ENCODE measurements around the gene KPNA3. TPM values are rescaled to one million over a fixed set of nuclear protein-coding genes. Genes with fewer than 3 reads are reported as not detected.

KPNA3 gene
- total and polyA plus RNA-seq, 2 donors (not counting 1 experiment from before 2014, with no cell fraction given): 37.0 to 68.3 TPM

DNA sequence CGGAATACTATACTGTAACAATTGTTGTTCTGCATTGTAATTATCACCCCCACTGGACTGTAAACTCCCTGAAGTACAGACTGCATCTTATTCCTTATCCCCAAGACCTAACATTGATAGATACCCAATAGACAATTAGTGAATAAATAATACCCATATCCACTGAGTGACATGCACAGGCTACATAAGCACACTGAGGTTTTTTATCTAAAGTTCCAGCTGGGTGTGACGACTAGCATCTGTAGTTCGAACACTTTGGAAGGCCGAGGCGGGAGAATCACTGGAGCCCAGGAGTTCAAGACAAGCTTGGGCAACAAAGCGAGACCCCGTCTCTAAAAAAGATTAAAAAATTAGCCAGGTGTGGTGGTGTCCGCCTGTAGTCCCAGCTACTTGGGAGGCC is 2.5 kb downstream of the KPNA3 start:
- Histone ChIP-seq H3K4me3 (replicated peaks in 1 of 4; ENCODE audit: control extremely low read depth in 1 of 4, insufficient read depth in 1 of 4, low read depth in 3 of 4, low read length in 4 of 4) (peak overlapping the region in 2 of 4 experiments; percentile 83 to 98), H2AFZ (ENCODE audit: low read length) (no peak overlapping the region), H3K4me2 (ENCODE audit: extremely low read depth, insufficient read depth, low read length) (no peak overlapping the region), H3K79me2 (ENCODE audit: control insufficient read depth, insufficient read depth, low read length) (peaks cover 66% of the 10 kb centered on the region), H4K20me1 (ENCODE audit: control insufficient read depth, extremely low read depth, insufficient read depth, low read length) (no peaks in the 10 kb centered on the region), H3K4me1 (ENCODE audit: control insufficient read depth, extremely low read depth, insufficient read depth, low read length) (peaks cover 4% of the 10 kb centered on the region), H3K27ac (ENCODE audit: insufficient read depth, low read length) (no peak overlapping the region), H3K9ac (ENCODE audit: insufficient read depth, low read length) (no peak overlapping the region), H3K36me3 (ENCODE audit: control insufficient read depth, insufficient read depth, low read length) (no peaks in the 10 kb centered on the region), H3K9me3 (ENCODE audit: control insufficient read depth, insufficient read depth, low read depth, low read length) (no peaks in the 10 kb centered on the region), H3K27me3 (ENCODE audit: control insufficient read depth, insufficient read depth, low read length) (no peaks in the 10 kb centered on the region)
- TF ChIP-seq, protein P1, sequence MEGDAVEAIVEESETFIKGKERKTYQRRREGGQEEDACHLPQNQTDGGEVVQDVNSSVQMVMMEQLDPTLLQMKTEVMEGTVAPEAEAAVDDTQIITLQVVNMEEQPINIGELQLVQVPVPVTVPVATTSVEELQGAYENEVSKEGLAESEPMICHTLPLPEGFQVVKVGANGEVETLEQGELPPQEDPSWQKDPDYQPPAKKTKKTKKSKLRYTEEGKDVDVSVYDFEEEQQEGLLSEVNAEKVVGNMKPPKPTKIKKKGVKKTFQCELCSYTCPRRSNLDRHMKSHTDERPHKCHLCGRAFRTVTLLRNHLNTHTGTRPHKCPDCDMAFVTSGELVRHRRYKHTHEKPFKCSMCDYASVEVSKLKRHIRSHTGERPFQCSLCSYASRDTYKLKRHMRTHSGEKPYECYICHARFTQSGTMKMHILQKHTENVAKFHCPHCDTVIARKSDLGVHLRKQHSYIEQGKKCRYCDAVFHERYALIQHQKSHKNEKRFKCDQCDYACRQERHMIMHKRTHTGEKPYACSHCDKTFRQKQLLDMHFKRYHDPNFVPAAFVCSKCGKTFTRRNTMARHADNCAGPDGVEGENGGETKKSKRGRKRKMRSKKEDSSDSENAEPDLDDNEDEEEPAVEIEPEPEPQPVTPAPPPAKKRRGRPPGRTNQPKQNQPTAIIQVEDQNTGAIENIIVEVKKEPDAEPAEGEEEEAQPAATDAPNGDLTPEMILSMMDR (conservative IDR thresholded peaks at IDR 0.05 in 1 of 2, IDR thresholded peaks at IDR 0.05 in 1 of 2; ENCODE audit: low read depth in 1 of 2, low read length in 2 of 2): no peak
- TF ChIP-seq EZH2 (IDR thresholded peaks at IDR 0.05; ENCODE audit: low read length, missing control alignments): no peak
- no peak for DNase-seq (ENCODE audit: low read depth in 2 of 2)

DNA sequence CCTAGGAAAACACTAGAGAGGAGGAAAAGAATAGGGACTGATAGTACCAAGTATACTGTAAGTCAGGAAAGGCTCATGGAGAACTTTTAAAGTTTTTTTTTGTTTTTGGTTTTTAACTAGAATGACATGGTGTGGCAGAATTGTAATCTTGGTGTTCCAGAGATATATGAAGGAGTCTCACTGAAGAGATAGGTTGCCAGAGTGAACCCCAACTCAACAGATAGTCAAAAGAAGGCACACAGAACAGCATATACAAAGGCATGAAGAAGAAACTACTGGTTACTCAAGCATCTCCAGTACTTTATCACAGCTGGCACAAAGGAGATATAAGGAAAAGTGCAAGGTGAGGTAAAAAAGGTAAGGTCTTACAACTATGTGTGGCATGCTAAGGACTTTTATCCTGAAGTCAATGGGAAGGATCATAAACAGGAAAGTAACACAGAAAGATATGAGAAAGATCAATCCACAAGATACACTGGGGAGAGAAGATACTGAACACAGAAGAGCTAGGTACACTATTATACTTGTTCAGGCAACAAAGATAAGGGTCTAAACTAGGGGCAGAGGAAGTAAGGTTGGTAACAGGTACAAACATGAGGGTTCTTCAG is 6.0 kb downstream of the KPNA3 start:
- Histone ChIP-seq H3K9ac (ENCODE audit: insufficient read depth, low read length) (no peak overlapping the region), H3K27me3 (ENCODE audit: control insufficient read depth, insufficient read depth, low read length) (no peaks in the 10 kb centered on the region), H3K79me2 (ENCODE audit: control insufficient read depth, insufficient read depth, low read length) (peaks cover 93% of the 10 kb centered on the region), H3K27ac (ENCODE audit: insufficient read depth, low read length) (no peak overlapping the region), H3K9me3 (ENCODE audit: control insufficient read depth, insufficient read depth, low read depth, low read length) (no peaks in the 10 kb centered on the region), H3K4me1 (ENCODE audit: control insufficient read depth, extremely low read depth, insufficient read depth, low read length) (peaks cover 2% of the 10 kb centered on the region), H3K4me3 (replicated peaks in 1 of 4; ENCODE audit: control extremely low read depth in 1 of 4, insufficient read depth in 1 of 4, low read depth in 3 of 4, low read length in 4 of 4) (no peak overlapping the region), H3K4me2 (ENCODE audit: extremely low read depth, insufficient read depth, low read length) (no peak overlapping the region), H3K36me3 (ENCODE audit: control insufficient read depth, insufficient read depth, low read length) (no peaks in the 10 kb centered on the region), H2AFZ (ENCODE audit: low read length) (no peak overlapping the region), H4K20me1 (ENCODE audit: control insufficient read depth, extremely low read depth, insufficient read depth, low read length) (no peaks in the 10 kb centered on the region)
- DNase-seq (ENCODE audit: low read depth in 2 of 2): no peak
- TF ChIP-seq, protein P1 (conservative IDR thresholded peaks at IDR 0.05 in 1 of 2, IDR thresholded peaks at IDR 0.05 in 1 of 2; ENCODE audit: low read depth in 1 of 2, low read length in 2 of 2): no peak
- TF ChIP-seq EZH2 (IDR thresholded peaks at IDR 0.05; ENCODE audit: low read length, missing control alignments): no peak

DNA sequence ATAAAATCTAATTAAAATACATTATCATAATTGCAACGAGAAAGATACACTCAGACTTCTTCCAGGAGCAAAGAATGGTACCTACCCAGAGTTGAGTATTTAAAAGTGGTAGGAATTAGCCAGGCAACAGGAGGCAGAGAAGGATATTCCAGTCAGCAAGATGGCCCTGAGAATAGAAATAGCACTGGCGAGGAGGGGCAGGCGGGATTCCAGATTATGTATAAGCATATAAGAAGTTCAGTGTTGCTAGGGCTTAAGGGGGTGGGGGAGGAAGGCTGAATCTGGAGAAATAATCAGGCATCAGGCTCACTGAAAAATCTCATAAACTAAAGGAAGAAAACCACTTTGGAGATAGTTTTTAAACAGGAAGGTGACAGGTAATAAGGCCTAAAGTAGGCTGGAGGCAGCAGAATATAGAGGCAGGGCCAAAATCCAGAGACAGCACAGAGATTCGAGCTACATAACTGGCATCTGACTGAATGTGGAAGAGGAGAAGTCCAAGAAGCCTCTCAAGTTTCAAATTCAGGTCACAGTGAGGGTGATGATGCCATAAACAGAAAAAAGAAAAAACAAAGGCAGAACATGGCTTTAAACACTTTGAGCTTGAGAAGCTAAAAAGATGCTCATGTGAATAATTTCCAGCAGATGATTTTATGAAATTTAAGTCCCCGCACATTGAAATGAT is 7.5 kb downstream of the KPNA3 start:
- TF ChIP-seq, protein P1 (conservative IDR thresholded peaks at IDR 0.05 in 1 of 2, IDR thresholded peaks at IDR 0.05 in 1 of 2; ENCODE audit: low read depth in 1 of 2, low read length in 2 of 2): no peak
- TF ChIP-seq EZH2 (IDR thresholded peaks at IDR 0.05; ENCODE audit: low read length, missing control alignments): no peak
- Histone ChIP-seq H2AFZ (ENCODE audit: low read length) (no peak overlapping the region), H3K9me3 (ENCODE audit: control insufficient read depth, insufficient read depth, low read depth, low read length) (no peaks in the 10 kb centered on the region), H3K4me2 (ENCODE audit: extremely low read depth, insufficient read depth, low read length) (no peak overlapping the region), H3K27me3 (ENCODE audit: control insufficient read depth, insufficient read depth, low read length) (no peaks in the 10 kb centered on the region), H3K4me1 (ENCODE audit: control insufficient read depth, extremely low read depth, insufficient read depth, low read length) (no peaks in the 10 kb centered on the region), H3K36me3 (ENCODE audit: control insufficient read depth, insufficient read depth, low read length) (no peaks in the 10 kb centered on the region), H3K4me3 (replicated peaks in 1 of 4; ENCODE audit: control extremely low read depth in 1 of 4, insufficient read depth in 1 of 4, low read depth in 3 of 4, low read length in 4 of 4) (no peak overlapping the region), H3K9ac (ENCODE audit: insufficient read depth, low read length) (no peak overlapping the region), H3K27ac (ENCODE audit: insufficient read depth, low read length) (no peak overlapping the region), H3K79me2 (ENCODE audit: control insufficient read depth, insufficient read depth, low read length) (peaks cover 90% of the 10 kb centered on the region), H4K20me1 (ENCODE audit: control insufficient read depth, extremely low read depth, insufficient read depth, low read length) (no peaks in the 10 kb centered on the region)
- DNase-seq (ENCODE audit: low read depth in 2 of 2): peak in 1 of 2 donors; percentile 33
